Measurements from ENCODE around the gene HBA1. TPM values are rescaled to one million over a fixed set of nuclear protein-coding genes. Genes with fewer than 3 reads are reported as not detected.

Gene HBA1
- total and polyA plus RNA-seq, 9 of the 15 experiments (the other 6 are each of a cell fraction or from before 2014, with no cell fraction given): 128 to 2,388 (median 380) TPM

- TF ChIP-seq NKRF (IDR thresholded peaks at IDR 0.05; ENCODE audit: borderline replicate concordance) (peak; percentile 83), ZNF263 (CRISPR knock-in tag; IDR thresholded peaks at IDR 0.05; ENCODE audit: borderline replicate concordance) (peak; percentile 56; the same call in 1 of the 2 replicates), PTBP1 (IDR thresholded peaks at IDR 0.05; ENCODE audit: low read depth, low read length) (no peak), HDAC1 (IDR thresholded peaks at IDR 0.05) (peak in 1 of 2 experiments; percentile 78; a peak in 2 of 4 replicates), MXI1 (IDR thresholded peaks at IDR 0.05; ENCODE audit: low read depth, low read length) (peak; percentile 74)
- TF ChIP-seq, protein P1, sequence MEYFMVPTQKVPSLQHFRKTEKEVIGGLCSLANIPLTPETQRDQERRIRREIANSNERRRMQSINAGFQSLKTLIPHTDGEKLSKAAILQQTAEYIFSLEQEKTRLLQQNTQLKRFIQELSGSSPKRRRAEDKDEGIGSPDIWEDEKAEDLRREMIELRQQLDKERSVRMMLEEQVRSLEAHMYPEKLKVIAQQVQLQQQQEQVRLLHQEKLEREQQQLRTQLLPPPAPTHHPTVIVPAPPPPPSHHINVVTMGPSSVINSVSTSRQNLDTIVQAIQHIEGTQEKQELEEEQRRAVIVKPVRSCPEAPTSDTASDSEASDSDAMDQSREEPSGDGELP (CRISPR knock-in tag; IDR thresholded peaks at IDR 0.05; ENCODE audit: borderline replicate concordance): peak; percentile 81
Measured at GRCh38 chr16:177394-177822, 928 bp downstream of the HBA1 start (continued).
